ENCODE data around the gene JAKMIP2. TPM values are rescaled to one million over a fixed set of nuclear protein-coding genes. Genes with fewer than 3 reads are reported as not detected.

JAKMIP2 gene
- total RNA-seq, 4 donors from 2014 or later: 0.20 TPM; not detected in 3

- no peak overlapping the region for H3K27ac ChIP-seq
- no peaks in the 10 kb centered on the region for H3K27me3 ChIP-seq
- ATAC-seq (no peak), DNase-seq (no peak)
- H3K9me3 ChIP-seq: no peaks in the 10 kb centered on the region
- H3K4me3 ChIP-seq: no peak overlapping the region
- H3K4me1 ChIP-seq: no peaks in the 10 kb centered on the region
- no peak for TF ChIP-seq POLR2A (IDR thresholded peaks at IDR 0.05)
- no peak for TF ChIP-seq CTCF (IDR thresholded peaks at IDR 0.05 in 4 of 5, conservative IDR thresholded peaks at IDR 0.05 in 1 of 5)
- no peaks in the 10 kb centered on the region for H3K36me3 ChIP-seq
- in situ Hi-C loops (cut with MboI; ENCODE audit: low sequenced_read_pairs in 4 of 4) (no loop called here), intact Hi-C loops (cut with DNase I; ENCODE audit: low total_unique reads) (no loop called here)
These were observed 38.7 kb downstream of the JAKMIP2 start for GRCh38 chr5:147743678-147744374.

- H3K4me3 ChIP-seq: no peak overlapping the region
- intact Hi-C loops (cut with DNase I; ENCODE audit: low total_unique reads): no loop called here
These were observed 39.5 kb downstream of the JAKMIP2 start for GRCh38 chr5:147743012-147743411.

GRCh38 chr5:147742151-147742550 is 40.4 kb downstream of the JAKMIP2 start:
- no peak overlapping the region for H3K4me3 ChIP-seq
- intact Hi-C loops (cut with DNase I; ENCODE audit: low total_unique reads) (no loop called here), in situ Hi-C loops (cut with MboI; ENCODE audit: low sequenced_read_pairs in 4 of 4) (no loop called here)
- H3K27me3 ChIP-seq: no peaks in the 10 kb centered on the region
- no peak for TF ChIP-seq POLR2A (IDR thresholded peaks at IDR 0.05)
- TF ChIP-seq CTCF (IDR thresholded peaks at IDR 0.05 in 4 of 5, conservative IDR thresholded peaks at IDR 0.05 in 1 of 5): no peak
- H3K36me3 ChIP-seq: no peaks in the 10 kb centered on the region
- DNase-seq (no peak), ATAC-seq (no peak)
- no peak overlapping the region for H3K27ac ChIP-seq
- no peaks in the 10 kb centered on the region for H3K4me1 ChIP-seq
- H3K9me3 ChIP-seq: no peaks in the 10 kb centered on the region

More at GRCh38 chr5:147743012-147743411, 39.5 kb downstream of the JAKMIP2 start:
- H3K4me1 ChIP-seq: no peaks in the 10 kb centered on the region
- ATAC-seq: no peak
- H3K36me3 ChIP-seq: no peaks in the 10 kb centered on the region
- DNase-seq: no peak
- TF ChIP-seq POLR2A (IDR thresholded peaks at IDR 0.05): no peak
- no peak for TF ChIP-seq CTCF (IDR thresholded peaks at IDR 0.05 in 4 of 5, conservative IDR thresholded peaks at IDR 0.05 in 1 of 5)
- H3K27ac ChIP-seq: no peak overlapping the region
- no peaks in the 10 kb centered on the region for H3K9me3 ChIP-seq
- H3K27me3 ChIP-seq: no peaks in the 10 kb centered on the region
- in situ Hi-C loops (cut with MboI; ENCODE audit: low sequenced_read_pairs in 4 of 4): no loop called here

GRCh38 chr5:147740864-147741263 is 41.7 kb downstream of the JAKMIP2 start:
- no peak for TF ChIP-seq CTCF (IDR thresholded peaks at IDR 0.05 in 4 of 5, conservative IDR thresholded peaks at IDR 0.05 in 1 of 5)
- no peak for TF ChIP-seq POLR2A (IDR thresholded peaks at IDR 0.05)
- no peaks in the 10 kb centered on the region for H3K27me3 ChIP-seq
- no peaks in the 10 kb centered on the region for H3K4me1 ChIP-seq
- intact Hi-C loops (cut with DNase I; ENCODE audit: low total_unique reads) (no loop called here), in situ Hi-C loops (cut with MboI; ENCODE audit: low sequenced_read_pairs in 4 of 4) (no loop called here)
- no peak overlapping the region for H3K4me3 ChIP-seq
- no peak for ATAC-seq
- no peaks in the 10 kb centered on the region for H3K36me3 ChIP-seq
- no peak overlapping the region for H3K27ac ChIP-seq
- H3K9me3 ChIP-seq: no peaks in the 10 kb centered on the region
- no peak for DNase-seq

GRCh38 chr5:147737921-147738320 is 44.6 kb downstream of the JAKMIP2 start:
- H3K9me3 ChIP-seq: no peaks in the 10 kb centered on the region
- H3K4me1 ChIP-seq: no peaks in the 10 kb centered on the region
- intact Hi-C loops (cut with DNase I; ENCODE audit: low total_unique reads): no loop called here
- TF ChIP-seq POLR2A (IDR thresholded peaks at IDR 0.05) (no peak), CTCF (IDR thresholded peaks at IDR 0.05 in 4 of 5, conservative IDR thresholded peaks at IDR 0.05 in 1 of 5) (no peak)
- H3K27ac ChIP-seq: no peak overlapping the region
- no peak for ATAC-seq
- in situ Hi-C loops (cut with MboI; ENCODE audit: low sequenced_read_pairs in 4 of 4): no loop called here
- no peaks in the 10 kb centered on the region for H3K27me3 ChIP-seq
- no peak for DNase-seq
- no peak overlapping the region for H3K4me3 ChIP-seq
- no peaks in the 10 kb centered on the region for H3K36me3 ChIP-seq

All from gastrocnemius medialis (tissue), 4 donors.